ENCODE data around the gene KCNJ15. TPM values are rescaled to one million over a fixed set of nuclear protein-coding genes. Genes with fewer than 3 reads are reported as not detected.

KCNJ15 gene
- total RNA-seq, 1 donor from 2014 or later: 0.97 TPM

DNA sequence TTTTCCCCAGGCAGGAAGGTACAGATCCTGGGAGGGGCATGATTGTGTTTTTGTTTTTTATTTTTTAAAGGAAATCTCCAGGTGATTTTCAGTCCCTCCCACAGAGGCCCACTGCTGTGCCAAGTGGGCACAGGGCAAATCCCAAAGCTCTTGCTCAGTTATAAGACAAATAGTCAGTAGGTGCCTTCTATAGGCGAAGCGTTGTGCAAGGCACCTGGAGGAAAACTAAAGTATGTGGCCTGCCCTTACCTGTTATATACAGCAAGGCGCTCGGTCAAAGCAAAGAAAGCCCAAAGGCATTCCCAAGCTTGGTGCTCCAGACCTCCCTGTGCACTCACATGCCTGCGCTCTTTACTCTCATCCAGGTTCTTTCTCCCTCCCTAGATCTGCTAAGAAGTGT lies 81.0 kb downstream of the KCNJ15 start:
- Mint-ChIP-seq H3K4me3 (ENCODE audit: unreplicated experiment) (no peak overlapping the region), H3K9me3 (ENCODE audit: unreplicated experiment) (no peaks in the 10 kb centered on the region), H3K36me3 (ENCODE audit: low read depth, unreplicated experiment) (no peaks in the 10 kb centered on the region), H3K4me1 (ENCODE audit: unreplicated experiment) (no peaks in the 10 kb centered on the region), H3K27ac (ENCODE audit: unreplicated experiment) (no peak overlapping the region), H3K27me3 (ENCODE audit: unreplicated experiment) (peaks cover 5% of the 10 kb centered on the region)
- no peak for TF ChIP-seq CTCF (IDR thresholded peaks at IDR 0.05; ENCODE audit: unreplicated experiment)
- no peak for DNase-seq (ENCODE audit: low spot score)

DNA sequence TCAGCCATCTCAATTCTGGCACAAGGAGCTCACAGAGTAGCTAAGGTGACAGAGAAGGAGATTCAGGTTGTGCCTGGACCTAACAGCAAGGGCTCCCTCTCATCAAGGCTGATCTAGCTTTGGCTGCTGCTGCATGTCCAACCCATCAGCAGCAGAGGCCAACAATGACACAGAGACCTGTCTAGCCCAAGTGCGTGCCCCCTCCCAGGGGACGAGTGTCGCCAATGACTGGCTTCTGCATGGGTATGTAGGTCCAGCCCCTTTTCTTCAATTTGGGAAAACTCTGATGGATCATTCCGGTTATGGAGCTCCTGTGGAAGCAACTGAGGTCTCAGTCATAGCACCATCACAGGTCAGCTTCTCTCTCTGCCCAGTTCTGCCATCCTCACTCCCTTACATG lies 83.3 kb downstream of the KCNJ15 start:
- peaks cover 5% of the 10 kb centered on the region for H3K27me3 Mint-ChIP-seq (ENCODE audit: unreplicated experiment)
- no peak overlapping the region for H3K27ac Mint-ChIP-seq (ENCODE audit: unreplicated experiment)
- no peaks in the 10 kb centered on the region for H3K36me3 Mint-ChIP-seq (ENCODE audit: low read depth, unreplicated experiment)
- no peak overlapping the region for H3K4me3 Mint-ChIP-seq (ENCODE audit: unreplicated experiment)
- no peak for TF ChIP-seq CTCF (IDR thresholded peaks at IDR 0.05; ENCODE audit: unreplicated experiment)
- no peaks in the 10 kb centered on the region for H3K9me3 Mint-ChIP-seq (ENCODE audit: unreplicated experiment)
- no peak for DNase-seq (ENCODE audit: low spot score)
- no peaks in the 10 kb centered on the region for H3K4me1 Mint-ChIP-seq (ENCODE audit: unreplicated experiment)

DNA sequence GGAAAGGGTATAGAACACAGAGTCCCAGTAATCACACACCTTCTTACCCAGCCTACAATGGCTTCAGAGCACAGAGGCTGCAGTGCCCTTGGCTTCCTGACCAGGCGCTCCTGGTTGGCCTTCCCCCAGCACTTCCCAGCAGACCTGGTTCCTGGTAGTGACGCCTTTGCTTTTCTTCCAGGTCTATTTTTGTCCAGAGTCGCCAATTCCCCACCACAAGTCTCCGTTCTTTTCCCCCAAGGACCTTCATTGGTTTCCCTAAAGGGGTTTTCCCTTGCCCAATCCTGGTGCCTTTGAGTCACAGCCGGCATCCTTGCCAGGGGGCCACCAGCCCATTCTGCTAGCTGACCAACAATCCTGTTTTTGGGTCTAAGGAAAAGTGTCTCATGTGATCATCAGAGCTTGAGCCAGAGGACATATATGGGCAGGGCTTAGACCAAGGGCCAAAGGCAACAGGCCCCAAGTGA lies 84.8 kb downstream of the KCNJ15 start:
- Mint-ChIP-seq H3K4me1 (ENCODE audit: unreplicated experiment) (no peaks in the 10 kb centered on the region), H3K4me3 (ENCODE audit: unreplicated experiment) (no peak overlapping the region), H3K9me3 (ENCODE audit: unreplicated experiment) (no peaks in the 10 kb centered on the region), H3K27ac (ENCODE audit: unreplicated experiment) (no peak overlapping the region), H3K36me3 (ENCODE audit: low read depth, unreplicated experiment) (no peaks in the 10 kb centered on the region), H3K27me3 (ENCODE audit: unreplicated experiment) (peaks cover 9% of the 10 kb centered on the region)
- DNase-seq (ENCODE audit: low spot score): no peak
- TF ChIP-seq CTCF (IDR thresholded peaks at IDR 0.05; ENCODE audit: unreplicated experiment): no peak

- H3K36me3 Mint-ChIP-seq (ENCODE audit: low read depth, unreplicated experiment): no peaks in the 10 kb centered on the region
- no peaks in the 10 kb centered on the region for H3K4me1 Mint-ChIP-seq (ENCODE audit: unreplicated experiment)
- H3K9me3 Mint-ChIP-seq (ENCODE audit: unreplicated experiment): no peaks in the 10 kb centered on the region
- DNase-seq (ENCODE audit: low spot score): no peak
- peaks cover 7% of the 10 kb centered on the region for H3K27me3 Mint-ChIP-seq (ENCODE audit: unreplicated experiment)
- no peak overlapping the region for H3K4me3 Mint-ChIP-seq (ENCODE audit: unreplicated experiment)
- H3K27ac Mint-ChIP-seq (ENCODE audit: unreplicated experiment): no peak overlapping the region
- no peak for TF ChIP-seq CTCF (IDR thresholded peaks at IDR 0.05; ENCODE audit: unreplicated experiment)
These were observed 85.9 kb downstream of the KCNJ15 start for GRCh38 chr21:38342739-38343138.

DNA sequence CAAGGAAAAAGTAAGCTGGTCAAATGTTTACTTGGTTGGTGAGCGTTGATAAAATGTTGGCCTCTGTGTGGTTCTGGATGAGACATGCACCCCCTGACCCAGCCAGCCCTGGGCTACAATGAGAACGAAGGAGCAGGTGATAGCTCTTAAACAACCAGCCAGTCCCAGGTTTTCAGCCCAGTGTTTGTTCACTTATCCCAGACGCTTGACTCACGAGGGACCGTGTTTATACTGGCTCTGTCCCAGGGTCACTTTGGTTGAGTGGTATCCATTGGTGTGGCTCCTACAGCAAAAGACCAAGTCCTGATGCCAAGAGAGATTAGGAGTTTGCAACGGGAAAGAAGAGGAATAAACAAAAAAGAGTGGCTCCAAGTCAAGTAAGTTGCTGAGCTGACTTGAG lies 86.9 kb downstream of the KCNJ15 start:
- no peak for TF ChIP-seq CTCF (IDR thresholded peaks at IDR 0.05; ENCODE audit: unreplicated experiment)
- Mint-ChIP-seq H3K27me3 (ENCODE audit: unreplicated experiment) (peaks cover 5% of the 10 kb centered on the region), H3K9me3 (ENCODE audit: unreplicated experiment) (no peaks in the 10 kb centered on the region), H3K36me3 (ENCODE audit: low read depth, unreplicated experiment) (no peaks in the 10 kb centered on the region), H3K4me3 (ENCODE audit: unreplicated experiment) (no peak overlapping the region), H3K4me1 (ENCODE audit: unreplicated experiment) (no peaks in the 10 kb centered on the region), H3K27ac (ENCODE audit: unreplicated experiment) (no peak overlapping the region)
- no peak for DNase-seq (ENCODE audit: low spot score)

Measured in endothelial cell (in vitro differentiated cells).